Measurements from ENCODE around the gene ZNF608. TPM values are rescaled to one million over a fixed set of nuclear protein-coding genes. Genes with fewer than 3 reads are reported as not detected.

ZNF608 gene
- 76.9 TPM for polyA plus RNA-seq (2013, experiment 1 of 2)
- 78.0 TPM for polyA plus RNA-seq (2013, experiment 2 of 2)

DNA sequence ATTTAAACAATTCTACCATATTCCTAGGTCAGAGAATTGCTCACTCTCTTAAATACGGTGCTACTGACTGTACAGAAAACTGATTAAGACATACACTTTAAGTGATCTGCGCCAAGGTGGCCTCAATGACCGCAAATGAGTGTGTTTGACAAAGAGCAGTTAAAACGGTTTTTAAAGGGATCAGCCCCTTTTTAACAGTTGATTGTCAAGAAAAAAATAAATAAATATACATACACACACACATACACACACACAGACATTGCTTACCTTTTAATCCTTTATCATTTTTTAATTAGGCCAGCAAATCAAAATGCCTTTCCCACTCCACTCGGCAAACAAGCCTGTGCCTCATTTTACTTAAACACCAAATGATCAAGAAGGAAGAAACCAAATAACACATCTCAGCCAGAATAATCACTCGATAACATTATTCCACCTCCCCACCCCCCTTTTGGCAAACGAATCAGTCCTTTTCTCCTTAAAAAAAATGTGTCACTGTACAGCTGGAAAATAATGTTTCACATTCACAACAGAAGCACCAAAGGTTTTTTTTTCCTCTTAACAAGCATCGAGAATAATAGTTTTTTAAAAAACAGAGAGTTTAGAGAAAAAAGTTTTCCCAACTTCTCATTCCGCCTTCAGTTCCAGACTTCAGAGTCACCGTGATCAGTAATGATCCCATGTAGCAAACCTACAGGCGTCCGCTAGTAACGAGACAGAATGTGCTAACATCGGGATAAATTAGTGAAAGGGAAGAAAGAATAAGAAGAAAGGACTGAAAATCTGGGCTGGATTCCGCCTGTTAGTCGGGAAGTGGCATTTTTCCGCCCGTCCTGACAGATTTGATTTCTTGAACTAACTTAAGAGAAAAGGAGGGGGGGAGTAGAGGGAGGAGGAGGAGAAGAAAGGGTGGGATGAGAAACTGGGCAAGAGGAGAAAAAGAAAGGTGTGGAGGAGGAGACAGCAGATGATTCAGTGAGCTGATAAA is at the start of gene ZNF608:
Gene ZNF608, minus strand, starts transcription at position 712 of the 988 bp plus-strand sequence. CDS start 1,650 bp downstream, outside the sequence.
- H2AK5ac ChIP-seq (ENCODE audit: low read depth, low read length): no peak within 1 kb of the TSS
- H2BK12ac ChIP-seq (ENCODE audit: low read length): no peak within 1 kb of the TSS
- WGBS, 2 donors (ENCODE audit: extremely low coverage in 2 of 2, insufficient read length in 2 of 2, insufficient replicate concordance in 1 of 2): no CpG with 5 or more reads among the region's 18 CpGs
- peak within 1 kb of the TSS; percentile 50 for H3K4me2 ChIP-seq (ENCODE audit: insufficient read depth, low read length, poor library complexity, severe bottlenecking)
- H3K23ac ChIP-seq (ENCODE audit: low read depth, low read length, poor library complexity): no peak within 1 kb of the TSS
- no peak within 1 kb of the TSS for H3K9ac ChIP-seq (ENCODE audit: low read depth, low read length, poor library complexity)
- H2BK5ac ChIP-seq (ENCODE audit: low read length): no peak within 1 kb of the TSS
- peaks cover 2 to 24% of the 10 kb centered on the region in 2 donors for H3K4me1 ChIP-seq (ENCODE audit: control insufficient read depth in 2 of 2, insufficient read depth in 1 of 2, low read depth in 1 of 2, low read length in 2 of 2)
- H3K36me3 ChIP-seq (replicated peaks in 1 of 2; ENCODE audit: control insufficient read depth in 2 of 2, insufficient read depth in 2 of 2, low read length in 2 of 2): peaks cover 0 to 20% of the 10 kb centered on the region in 2 donors
- no peak within 1 kb of the TSS for H3K14ac ChIP-seq (ENCODE audit: low read length)
- H4K91ac ChIP-seq (ENCODE audit: low read depth, low read length, poor library complexity): no peak within 1 kb of the TSS
- no peak within 1 kb of the TSS for H4K8ac ChIP-seq (ENCODE audit: low read depth, low read length)
- H2BK15ac ChIP-seq (ENCODE audit: low read length): no peak within 1 kb of the TSS
- H2BK120ac ChIP-seq (ENCODE audit: low read depth, low read length): no peak within 1 kb of the TSS
- H3K79me1 ChIP-seq (ENCODE audit: low read depth, low read length): no peaks in the 10 kb centered on the region
- peak within 1 kb of the TSS; percentile 25 for H2AFZ ChIP-seq (ENCODE audit: low read length)
- no peak within 1 kb of the TSS for H3K18ac ChIP-seq (ENCODE audit: low read length)
- peak within 1 kb of the TSS; percentile 84 for H3K27ac ChIP-seq (replicated peaks; ENCODE audit: low read length)
- no peaks in the 10 kb centered on the region for H3K9me3 ChIP-seq (replicated peaks in 1 of 2; ENCODE audit: control insufficient read depth in 2 of 2, insufficient read depth in 1 of 2, low read depth in 1 of 2, low read length in 2 of 2)
- no peak within 1 kb of the TSS for H3K4ac ChIP-seq (ENCODE audit: low read length)
- H3K27me3 ChIP-seq (ENCODE audit: control insufficient read depth in 3 of 3, insufficient read depth in 3 of 3, low read depth in 1 of 3, low read length in 3 of 3): no peaks in the 10 kb centered on the region
- DNase-seq (ENCODE audit: low spot score): peak; percentile 72
- peak within 1 kb of the TSS; percentile 66 to 85 for H3K4me3 ChIP-seq (ENCODE audit: low read length in 2 of 2)

DNA sequence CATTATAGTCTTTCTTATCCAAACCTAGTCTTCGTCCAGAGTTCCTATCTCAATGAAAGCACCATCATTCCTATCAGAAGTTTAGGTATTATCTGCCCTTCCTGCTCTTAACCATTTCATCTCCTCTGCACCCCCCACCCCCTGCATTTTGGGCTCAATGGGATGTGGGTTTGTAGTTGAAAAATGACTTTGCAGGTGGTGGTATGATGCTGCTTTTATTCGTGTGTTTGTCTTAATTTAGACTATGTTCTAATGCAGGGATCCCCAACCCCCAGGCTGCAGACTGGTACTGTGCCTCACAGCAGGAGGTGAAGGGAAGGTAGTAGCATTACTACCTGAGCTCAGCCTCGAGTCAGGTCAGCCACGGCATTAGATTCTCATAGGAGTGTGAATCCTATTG is 49.4 kb upstream of the ZNF608 start:
- Histone ChIP-seq H3K4me1 (ENCODE audit: control insufficient read depth in 2 of 2, insufficient read depth in 1 of 2, low read depth in 1 of 2, low read length in 2 of 2) (peaks cover 3 to 4% of the 10 kb centered on the region in 2 donors), H3K9ac (ENCODE audit: low read depth, low read length, poor library complexity) (no peak overlapping the region), H2AK5ac (ENCODE audit: low read depth, low read length) (no peak overlapping the region), H2BK5ac (ENCODE audit: low read length) (no peak overlapping the region), H2BK15ac (ENCODE audit: low read length) (no peak overlapping the region), H3K23ac (ENCODE audit: low read depth, low read length, poor library complexity) (no peak overlapping the region), H3K27ac (replicated peaks; ENCODE audit: low read length) (no peak overlapping the region), H3K4me2 (ENCODE audit: insufficient read depth, low read length, poor library complexity, severe bottlenecking) (no peak overlapping the region), H3K4ac (ENCODE audit: low read length) (no peak overlapping the region), H3K9me3 (replicated peaks in 1 of 2; ENCODE audit: control insufficient read depth in 2 of 2, insufficient read depth in 1 of 2, low read depth in 1 of 2, low read length in 2 of 2) (peaks cover 0 to 10% of the 10 kb centered on the region in 2 donors), H4K91ac (ENCODE audit: low read depth, low read length, poor library complexity) (no peak overlapping the region), H4K8ac (ENCODE audit: low read depth, low read length) (no peak overlapping the region), H3K4me3 (ENCODE audit: low read length in 2 of 2) (no peak overlapping the region), H3K27me3 (ENCODE audit: control insufficient read depth in 3 of 3, insufficient read depth in 3 of 3, low read depth in 1 of 3, low read length in 3 of 3) (no peaks in the 10 kb centered on the region), H3K36me3 (replicated peaks in 1 of 2; ENCODE audit: control insufficient read depth in 2 of 2, insufficient read depth in 2 of 2, low read length in 2 of 2) (no peaks in the 10 kb centered on the region), H3K79me1 (ENCODE audit: low read depth, low read length) (no peaks in the 10 kb centered on the region), H3K14ac (ENCODE audit: low read length) (no peak overlapping the region), H2AFZ (ENCODE audit: low read length) (no peak overlapping the region), H2BK12ac (ENCODE audit: low read length) (no peak overlapping the region), H2BK120ac (ENCODE audit: low read depth, low read length) (no peak overlapping the region), H3K18ac (ENCODE audit: low read length) (no peak overlapping the region)
- no peak for DNase-seq (ENCODE audit: low spot score)
- WGBS, 2 donors (ENCODE audit: extremely low coverage in 2 of 2, insufficient read length in 2 of 2, insufficient replicate concordance in 1 of 2): no CpG with 5 or more reads among the region's 4 CpGs

DNA sequence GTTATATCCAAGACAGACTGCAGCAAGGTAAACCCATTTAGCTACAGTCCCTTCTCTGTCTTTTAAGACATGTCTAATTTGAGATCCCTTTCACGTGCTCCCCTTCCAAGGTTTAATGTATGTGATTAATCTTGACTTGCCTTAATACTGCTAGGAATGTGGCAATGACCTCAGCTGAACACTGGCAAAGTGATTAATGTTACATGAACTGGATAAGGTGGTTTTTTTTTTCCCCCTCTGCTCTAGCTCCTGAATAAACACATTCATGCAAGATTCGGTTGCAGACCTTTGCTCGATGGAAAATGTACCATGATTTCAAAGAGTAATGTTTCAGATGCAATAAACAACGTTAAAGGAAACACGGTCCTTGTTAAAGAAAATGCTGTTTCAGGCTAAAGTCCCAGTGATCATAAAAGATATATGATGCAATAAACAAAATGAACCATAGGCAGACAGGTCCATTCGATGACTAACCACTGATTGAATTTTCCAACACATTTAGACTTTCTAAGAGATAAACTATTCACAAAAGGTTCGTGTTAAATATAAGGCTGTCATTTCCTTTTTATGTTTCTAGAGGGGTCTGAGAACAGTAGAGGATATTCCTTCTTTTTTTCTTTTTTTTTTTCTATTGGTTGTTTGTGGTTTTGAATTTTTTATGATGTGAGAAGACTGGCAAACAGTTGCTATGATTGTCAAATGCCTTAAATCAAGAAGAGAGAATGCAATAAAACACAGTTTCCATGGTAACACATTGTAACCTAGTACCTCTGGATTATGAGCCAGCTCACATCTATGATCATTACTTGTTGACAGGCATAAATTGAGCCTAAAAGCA is 44.7 kb upstream of the ZNF608 start:
- Histone ChIP-seq H3K4ac (ENCODE audit: low read length) (no peak overlapping the region), H3K27ac (replicated peaks; ENCODE audit: low read length) (no peak overlapping the region)
- no CpG with 5 or more reads among the region's 7 CpGs for WGBS, 2 donors (ENCODE audit: extremely low coverage in 2 of 2, insufficient read length in 2 of 2, insufficient replicate concordance in 1 of 2)

More for the DNA sequence above, 44.7 kb upstream of the ZNF608 start:
- Histone ChIP-seq H3K4me2 (ENCODE audit: insufficient read depth, low read length, poor library complexity, severe bottlenecking) (no peak overlapping the region), H2BK120ac (ENCODE audit: low read depth, low read length) (no peak overlapping the region), H2AFZ (ENCODE audit: low read length) (no peak overlapping the region), H2BK5ac (ENCODE audit: low read length) (no peak overlapping the region), H3K27me3 (ENCODE audit: control insufficient read depth in 3 of 3, insufficient read depth in 3 of 3, low read depth in 1 of 3, low read length in 3 of 3) (no peaks in the 10 kb centered on the region), H3K4me1 (ENCODE audit: control insufficient read depth in 2 of 2, insufficient read depth in 1 of 2, low read depth in 1 of 2, low read length in 2 of 2) (peaks cover 2 to 5% of the 10 kb centered on the region in 2 donors), H3K79me1 (ENCODE audit: low read depth, low read length) (no peaks in the 10 kb centered on the region), H2BK15ac (ENCODE audit: low read length) (no peak overlapping the region), H3K9me3 (replicated peaks in 1 of 2; ENCODE audit: control insufficient read depth in 2 of 2, insufficient read depth in 1 of 2, low read depth in 1 of 2, low read length in 2 of 2) (no peaks in the 10 kb centered on the region), H3K9ac (ENCODE audit: low read depth, low read length, poor library complexity) (no peak overlapping the region), H3K23ac (ENCODE audit: low read depth, low read length, poor library complexity) (no peak overlapping the region), H3K18ac (ENCODE audit: low read length) (no peak overlapping the region), H2BK12ac (ENCODE audit: low read length) (no peak overlapping the region), H3K36me3 (replicated peaks in 1 of 2; ENCODE audit: control insufficient read depth in 2 of 2, insufficient read depth in 2 of 2, low read length in 2 of 2) (no peaks in the 10 kb centered on the region), H4K8ac (ENCODE audit: low read depth, low read length) (no peak overlapping the region), H3K4me3 (ENCODE audit: low read length in 2 of 2) (no peak overlapping the region), H3K14ac (ENCODE audit: low read length) (no peak overlapping the region), H4K91ac (ENCODE audit: low read depth, low read length, poor library complexity) (no peak overlapping the region), H2AK5ac (ENCODE audit: low read depth, low read length) (no peak overlapping the region)
- DNase-seq (ENCODE audit: low spot score): no peak
